Activated CD4-positive, CD25-positive, alpha-beta regulatory T cell (primary cell): Measurements from ENCODE around the gene RHBDD1.

Experiments
- DNase-seq, 4 experiments: peaks; one replicate each; lab custom pipeline; 2025; lab: John Stamatoyannopoulos, UW

Gene RHBDD1

DNA sequence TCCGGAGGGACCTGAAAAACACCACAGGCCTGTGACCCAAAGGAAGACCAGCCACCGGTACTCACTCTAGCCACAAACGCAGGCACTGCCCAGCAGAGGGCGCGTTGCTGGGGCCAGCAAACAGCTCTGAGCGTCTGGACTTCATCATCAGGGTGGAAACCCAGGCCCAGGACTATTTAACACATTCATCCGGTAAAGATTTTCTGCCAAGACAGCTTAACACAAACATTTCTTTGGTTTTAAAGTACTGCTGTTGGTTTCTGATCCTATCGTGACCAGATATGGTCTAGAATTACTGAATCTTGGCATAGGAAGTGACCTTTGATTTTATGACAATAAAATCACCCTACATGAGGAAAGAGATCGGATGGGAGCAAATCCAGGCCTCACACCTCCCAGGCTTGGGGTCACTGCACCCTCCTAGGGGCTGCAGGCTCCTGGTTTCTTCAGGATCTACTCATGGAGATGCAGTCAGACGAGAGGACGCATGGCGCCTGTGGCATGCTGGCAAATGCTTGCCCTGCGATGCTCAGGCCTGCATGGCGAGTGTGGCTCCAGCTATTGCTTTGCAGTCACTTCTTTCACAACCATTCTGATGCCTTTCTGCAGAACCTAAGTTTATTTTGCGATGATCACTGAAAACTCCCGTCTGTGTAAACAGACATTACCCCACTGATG, 197.8 kb downstream of the RHBDD1 start:
- DNase-seq, result no peak

- DNase-seq, result no peak
Measured at GRCh38 chr2:227035711-227036367, 200.0 kb downstream of the RHBDD1 start.

- no peak for DNase-seq
Measured at GRCh38 chr2:227036527-227036926, 200.7 kb downstream of the RHBDD1 start.

DNA sequence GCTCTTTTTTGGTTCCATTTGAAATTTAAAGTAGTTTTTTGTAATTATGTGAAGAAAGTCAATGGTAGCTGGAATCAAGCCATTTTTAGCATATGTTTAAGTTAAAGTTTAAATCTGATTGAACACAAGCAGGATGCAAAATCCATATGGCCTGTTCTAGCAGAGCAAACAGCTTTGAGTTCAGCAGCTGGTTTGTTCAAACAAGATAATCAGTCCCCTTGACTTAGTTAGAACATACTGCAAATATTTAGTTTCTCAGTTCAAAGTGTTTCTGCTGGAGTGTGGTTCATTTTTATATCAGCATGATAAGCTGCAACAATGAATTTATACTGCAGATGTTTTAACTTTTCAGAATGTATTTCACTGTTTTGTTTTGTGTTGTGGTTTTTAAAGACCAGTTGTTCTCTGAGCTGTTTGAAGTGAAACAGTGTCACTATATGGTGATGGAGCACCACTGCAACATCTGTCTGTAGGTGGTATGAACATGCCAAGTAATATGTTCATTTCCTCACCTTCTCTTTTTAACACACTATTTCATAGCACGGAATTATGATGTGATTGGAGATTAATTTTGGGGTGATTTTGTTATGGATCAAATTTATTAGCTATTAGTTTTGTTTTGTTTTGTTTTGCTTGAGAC, 202.8 kb downstream of the RHBDD1 start:
- no peak for DNase-seq

DNA sequence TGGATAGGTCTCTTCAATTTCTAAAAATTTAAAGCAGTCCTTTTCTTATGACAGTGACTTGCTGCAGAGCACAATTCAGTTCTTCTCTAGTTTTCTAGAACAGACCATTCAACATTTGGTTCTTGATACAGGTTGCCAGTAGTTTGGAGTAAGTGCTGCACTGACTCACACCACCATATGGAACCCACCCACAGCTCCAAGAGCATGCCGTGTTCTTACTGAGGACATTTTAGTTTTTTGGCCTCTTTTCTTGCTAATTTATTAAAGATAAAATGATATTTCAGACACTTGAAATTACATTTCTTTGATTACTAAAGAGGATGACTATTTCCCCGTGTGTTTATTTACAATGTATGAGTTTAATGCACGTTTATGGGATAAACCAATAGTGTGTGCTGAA, 208.1 kb downstream of the RHBDD1 start:
- DNase-seq, result no peak
